ENCODE results near the gene SLC35F3.

SLC35F3 gene

GRCh38 chr1:234154320-234155251 lies 250.1 kb downstream of the SLC35F3 start:
- Histone ChIP-seq H3K4me1 (ENCODE audit: control insufficient read depth in 5 of 5, insufficient read depth in 5 of 5, low read length in 5 of 5) (no peaks in the 10 kb centered on the region), H3K27me3 (ENCODE audit: control insufficient read depth in 5 of 5, insufficient read depth in 4 of 5, low read length in 5 of 5) (no peaks in the 10 kb centered on the region), H3K9me3 (ENCODE audit: control insufficient read depth in 5 of 5, low read length in 5 of 5) (no peaks in the 10 kb centered on the region), H3K27ac (ENCODE audit: low read depth, low read length) (no peak overlapping the region), H3K4me3 (ENCODE audit: low read depth in 1 of 5, low read length in 5 of 5) (no peak overlapping the region), H3K36me3 (ENCODE audit: control insufficient read depth in 5 of 5, insufficient read depth in 5 of 5, low read length in 5 of 5) (no peaks in the 10 kb centered on the region), H3K9ac (ENCODE audit: low read length in 5 of 5) (no peak overlapping the region)

- H3K9ac ChIP-seq (ENCODE audit: low read length in 5 of 5) = no peak overlapping the region
- no peak overlapping the region for H3K4me3 ChIP-seq (ENCODE audit: low read depth in 1 of 5, low read length in 5 of 5)
- no peaks in the 10 kb centered on the region for H3K4me1 ChIP-seq (ENCODE audit: control insufficient read depth in 5 of 5, insufficient read depth in 5 of 5, low read length in 5 of 5)
- H3K27ac ChIP-seq (ENCODE audit: low read depth, low read length) = no peak overlapping the region
- no peaks in the 10 kb centered on the region for H3K36me3 ChIP-seq (ENCODE audit: control insufficient read depth in 5 of 5, insufficient read depth in 5 of 5, low read length in 5 of 5)
- H3K9me3 ChIP-seq (ENCODE audit: control insufficient read depth in 5 of 5, low read length in 5 of 5) = no peaks in the 10 kb centered on the region
- peaks cover 0 to 5% (median 3%) of the 10 kb centered on the region in 5 donors for H3K27me3 ChIP-seq (ENCODE audit: control insufficient read depth in 5 of 5, insufficient read depth in 4 of 5, low read length in 5 of 5)
Observed at GRCh38 chr1:234162661-234163060, 258.2 kb downstream of the SLC35F3 start.

- Histone ChIP-seq H3K27ac (ENCODE audit: low read depth, low read length) (no peak overlapping the region), H3K36me3 (ENCODE audit: control insufficient read depth in 5 of 5, insufficient read depth in 5 of 5, low read length in 5 of 5) (no peaks in the 10 kb centered on the region), H3K4me1 (ENCODE audit: control insufficient read depth in 5 of 5, insufficient read depth in 5 of 5, low read length in 5 of 5) (no peaks in the 10 kb centered on the region), H3K9me3 (ENCODE audit: control insufficient read depth in 5 of 5, low read length in 5 of 5) (no peaks in the 10 kb centered on the region), H3K9ac (ENCODE audit: low read length in 5 of 5) (no peak overlapping the region), H3K27me3 (ENCODE audit: control insufficient read depth in 5 of 5, insufficient read depth in 4 of 5, low read length in 5 of 5) (peaks cover 0 to 5% (median 3%) of the 10 kb centered on the region in 5 donors), H3K4me3 (ENCODE audit: low read depth in 1 of 5, low read length in 5 of 5) (no peak overlapping the region)
Observed at GRCh38 chr1:234163267-234163919, 258.9 kb downstream of the SLC35F3 start.

GRCh38 chr1:234164098-234164709 lies 259.7 kb downstream of the SLC35F3 start:
- Histone ChIP-seq H3K27me3 (ENCODE audit: control insufficient read depth in 5 of 5, insufficient read depth in 4 of 5, low read length in 5 of 5) (peaks cover 0 to 8% (median 3%) of the 10 kb centered on the region in 5 donors), H3K4me3 (ENCODE audit: low read depth in 1 of 5, low read length in 5 of 5) (no peak overlapping the region)

GRCh38 chr1:234168061-234168724 lies 263.7 kb downstream of the SLC35F3 start:
- Histone ChIP-seq H3K9me3 (ENCODE audit: control insufficient read depth in 5 of 5, low read length in 5 of 5) (no peaks in the 10 kb centered on the region), H3K36me3 (ENCODE audit: control insufficient read depth in 5 of 5, insufficient read depth in 5 of 5, low read length in 5 of 5) (no peaks in the 10 kb centered on the region), H3K4me3 (ENCODE audit: low read depth in 1 of 5, low read length in 5 of 5) (no peak overlapping the region), H3K9ac (ENCODE audit: low read length in 5 of 5) (no peak overlapping the region), H3K4me1 (ENCODE audit: control insufficient read depth in 5 of 5, insufficient read depth in 5 of 5, low read length in 5 of 5) (no peaks in the 10 kb centered on the region), H3K27me3 (ENCODE audit: control insufficient read depth in 5 of 5, insufficient read depth in 4 of 5, low read length in 5 of 5) (peaks cover 0 to 12% (median 7%) of the 10 kb centered on the region in 5 donors), H3K27ac (ENCODE audit: low read depth, low read length) (no peak overlapping the region)

More at GRCh38 chr1:234164098-234164709, 259.7 kb downstream of the SLC35F3 start:
- no peaks in the 10 kb centered on the region for H3K36me3 ChIP-seq (ENCODE audit: control insufficient read depth in 5 of 5, insufficient read depth in 5 of 5, low read length in 5 of 5)
- no peak overlapping the region for H3K27ac ChIP-seq (ENCODE audit: low read depth, low read length)
- H3K9ac ChIP-seq (ENCODE audit: low read length in 5 of 5) = no peak overlapping the region
- H3K9me3 ChIP-seq (ENCODE audit: control insufficient read depth in 5 of 5, low read length in 5 of 5) = no peaks in the 10 kb centered on the region
- no peaks in the 10 kb centered on the region for H3K4me1 ChIP-seq (ENCODE audit: control insufficient read depth in 5 of 5, insufficient read depth in 5 of 5, low read length in 5 of 5)

- no peak overlapping the region for H3K4me3 ChIP-seq (ENCODE audit: low read depth in 1 of 5, low read length in 5 of 5)
- H3K9me3 ChIP-seq (ENCODE audit: control insufficient read depth in 5 of 5, low read length in 5 of 5) = no peaks in the 10 kb centered on the region
- no peak overlapping the region for H3K9ac ChIP-seq (ENCODE audit: low read length in 5 of 5)
- peaks cover 0 to 12% (median 7%) of the 10 kb centered on the region in 5 donors for H3K27me3 ChIP-seq (ENCODE audit: control insufficient read depth in 5 of 5, insufficient read depth in 4 of 5, low read length in 5 of 5)
- no peak overlapping the region for H3K27ac ChIP-seq (ENCODE audit: low read depth, low read length)
- H3K36me3 ChIP-seq (ENCODE audit: control insufficient read depth in 5 of 5, insufficient read depth in 5 of 5, low read length in 5 of 5) = no peaks in the 10 kb centered on the region
- no peaks in the 10 kb centered on the region for H3K4me1 ChIP-seq (ENCODE audit: control insufficient read depth in 5 of 5, insufficient read depth in 5 of 5, low read length in 5 of 5)
Observed at GRCh38 chr1:234169161-234169849, 264.8 kb downstream of the SLC35F3 start.

- no peaks in the 10 kb centered on the region for H3K36me3 ChIP-seq (ENCODE audit: control insufficient read depth in 5 of 5, insufficient read depth in 5 of 5, low read length in 5 of 5)
- H3K27me3 ChIP-seq (ENCODE audit: control insufficient read depth in 5 of 5, insufficient read depth in 4 of 5, low read length in 5 of 5) = peaks cover 0 to 12% (median 7%) of the 10 kb centered on the region in 5 donors
- H3K27ac ChIP-seq (ENCODE audit: low read depth, low read length) = no peak overlapping the region
- H3K9me3 ChIP-seq (ENCODE audit: control insufficient read depth in 5 of 5, low read length in 5 of 5) = no peaks in the 10 kb centered on the region
- no peak overlapping the region for H3K9ac ChIP-seq (ENCODE audit: low read length in 5 of 5)
- H3K4me1 ChIP-seq (ENCODE audit: control insufficient read depth in 5 of 5, insufficient read depth in 5 of 5, low read length in 5 of 5) = no peaks in the 10 kb centered on the region
- no peak overlapping the region for H3K4me3 ChIP-seq (ENCODE audit: low read depth in 1 of 5, low read length in 5 of 5)
Observed at GRCh38 chr1:234170067-234170466, 265.6 kb downstream of the SLC35F3 start.

GRCh38 chr1:234170622-234171021 lies 266.1 kb downstream of the SLC35F3 start:
- Histone ChIP-seq H3K9me3 (ENCODE audit: control insufficient read depth in 5 of 5, low read length in 5 of 5) (no peaks in the 10 kb centered on the region), H3K4me1 (ENCODE audit: control insufficient read depth in 5 of 5, insufficient read depth in 5 of 5, low read length in 5 of 5) (no peaks in the 10 kb centered on the region), H3K27ac (ENCODE audit: low read depth, low read length) (no peak overlapping the region), H3K27me3 (ENCODE audit: control insufficient read depth in 5 of 5, insufficient read depth in 4 of 5, low read length in 5 of 5) (peaks cover 0 to 12% (median 8%) of the 10 kb centered on the region in 5 donors), H3K9ac (ENCODE audit: low read length in 5 of 5) (no peak overlapping the region), H3K4me3 (ENCODE audit: low read depth in 1 of 5, low read length in 5 of 5) (no peak overlapping the region), H3K36me3 (ENCODE audit: control insufficient read depth in 5 of 5, insufficient read depth in 5 of 5, low read length in 5 of 5) (no peaks in the 10 kb centered on the region)

- Histone ChIP-seq H3K4me1 (ENCODE audit: control insufficient read depth in 5 of 5, insufficient read depth in 5 of 5, low read length in 5 of 5) (no peaks in the 10 kb centered on the region), H3K9ac (ENCODE audit: low read length in 5 of 5) (no peak overlapping the region), H3K27ac (ENCODE audit: low read depth, low read length) (no peak overlapping the region), H3K9me3 (ENCODE audit: control insufficient read depth in 5 of 5, low read length in 5 of 5) (peaks cover 0 to 2% (median 0%) of the 10 kb centered on the region in 5 donors), H3K4me3 (ENCODE audit: low read depth in 1 of 5, low read length in 5 of 5) (no peak overlapping the region), H3K36me3 (ENCODE audit: control insufficient read depth in 5 of 5, insufficient read depth in 5 of 5, low read length in 5 of 5) (no peaks in the 10 kb centered on the region), H3K27me3 (ENCODE audit: control insufficient read depth in 5 of 5, insufficient read depth in 4 of 5, low read length in 5 of 5) (peaks cover 0 to 13% (median 7%) of the 10 kb centered on the region in 5 donors)
Observed at GRCh38 chr1:234173968-234174367, 269.5 kb downstream of the SLC35F3 start.

Data from subcutaneous abdominal adipose tissue (tissue), 5 donors.